WTC11 (cell line): Measurements from ENCODE around the gene ASPHD1. TPM values are rescaled to one million over a fixed set of nuclear protein-coding genes. Genes with fewer than 3 reads are reported as not detected.

Experiments used
- ATAC-seq: fragments of 200-7000 bp; cut with Tn5 transposase; 2 replicates; pipeline ENCODE4 v1.10.0; 2021; ENCODE audit warnings: mild to moderate bottlenecking, moderate library complexity
- CTCF ChIA-PET: fragments of 300-600 bp; sonication (Branson Sonifier 250); formaldehyde crosslinking; loops from one replicate; lab custom pipeline; 2021; ENCODE audit warnings: antibody characterized with exemption; lab: Charles Lee
- POLR2A ChIA-PET: fragments of 350-600 bp; sonication (Branson Sonifier 250); formaldehyde crosslinking; loops from one replicate; lab custom pipeline; 2021; ENCODE audit warnings: antibody characterized with exemption; lab: Charles Lee
- DNase-seq: peaks from one replicate; pipeline ENCODE4 v3.0.0; 2021; ENCODE audit warnings: low spot score
- H3K27ac Mint-ChIP-seq: 2 replicates; pipeline ENCODE4 v1.8.0; 2021; ENCODE audit warnings: mixed read lengths
- H3K27me3 Mint-ChIP-seq: 2 replicates; pipeline ENCODE4 v1.8.0; 2021; ENCODE audit warnings: low read depth, mild to moderate bottlenecking, moderate library complexity, mixed read lengths
- H3K36me3 Mint-ChIP-seq: 2 replicates; pipeline ENCODE4 v1.8.0; 2021; ENCODE audit warnings: mixed read lengths
- H3K4me1 Mint-ChIP-seq: 2 replicates; pipeline ENCODE4 v1.8.0; 2022; ENCODE audit warnings: mixed read lengths
- H3K4me3 Mint-ChIP-seq: 2 replicates; pipeline ENCODE4 v1.8.0; 2021; ENCODE audit warnings: mild to moderate bottlenecking, moderate library complexity, mixed read lengths
- H3K9me3 Mint-ChIP-seq: 2 replicates; pipeline ENCODE4 v1.8.0; 2021; ENCODE audit warnings: mixed read lengths
- E2F1 ChIP-seq: sonication (generic); formaldehyde crosslinking; IDR thresholded peaks from 2 replicates; pipeline ENCODE4 v1.8.0; 2022; ENCODE audit warnings: mild to moderate bottlenecking, missing genetic modification reagents
- HMGA2 ChIP-seq: fragments of 250-450 bp; sonication (Bioruptor Pico); IDR thresholded peaks from 2 replicates; pipeline ENCODE4 v1.4.0; 2021; ENCODE audit warnings: mild to moderate bottlenecking, moderate library complexity
- IRF2 ChIP-seq: sonication (generic); formaldehyde crosslinking; IDR thresholded peaks from 2 replicates; pipeline ENCODE4 v1.8.0; 2022; ENCODE audit warnings: low read depth, missing genetic modification reagents, borderline replicate concordance
- MXD4 ChIP-seq: fragments of 250-450 bp; sonication (Bioruptor Pico); IDR thresholded peaks from 2 replicates; pipeline ENCODE4 v1.8.0; 2021; ENCODE audit warnings: mild to moderate bottlenecking, moderate library complexity, borderline replicate concordance
- NFE2L1 ChIP-seq: sonication (generic); formaldehyde crosslinking; IDR thresholded peaks from 2 replicates; pipeline ENCODE4 v1.8.1; 2023; ENCODE audit warnings: missing genetic modification reagents
- PRRX2 ChIP-seq: fragments of 250-450 bp; sonication (Bioruptor Pico); IDR thresholded peaks from 2 replicates; pipeline ENCODE4 v1.8.0; 2021; ENCODE audit warnings: mild to moderate bottlenecking
- RORB ChIP-seq: fragments of 250-450 bp; sonication (Bioruptor Pico); IDR thresholded peaks from 2 replicates; pipeline ENCODE4 v1.9.0; 2021; ENCODE audit warnings: mild to moderate bottlenecking
- TEAD1 ChIP-seq: sonication (generic); formaldehyde crosslinking; IDR thresholded peaks from 2 replicates; pipeline ENCODE4 v1.8.0; 2022; ENCODE audit warnings: mild to moderate bottlenecking, missing genetic modification reagents
- ZNF121 ChIP-seq: sonication (generic); formaldehyde crosslinking; IDR thresholded peaks from 2 replicates; pipeline ENCODE4 v1.8.0; 2023; ENCODE audit warnings: missing genetic modification reagents
- ZNF138 ChIP-seq: sonication (generic); formaldehyde crosslinking; conservative IDR thresholded peaks from 2 replicates; pipeline ENCODE4 v1.8.1; 2022; ENCODE audit warnings: mild to moderate bottlenecking, moderate library complexity, missing genetic modification reagents
- ZNF219 ChIP-seq: sonication (generic); formaldehyde crosslinking; IDR thresholded peaks from 2 replicates; pipeline ENCODE4 v1.8.0; 2023; ENCODE audit warnings: missing genetic modification reagents, mild to moderate bottlenecking, borderline replicate concordance
- ZNF263 ChIP-seq: sonication (generic); formaldehyde crosslinking; IDR thresholded peaks from 2 replicates; pipeline ENCODE4 v1.8.1; 2022; ENCODE audit warnings: low read depth, mild to moderate bottlenecking, moderate library complexity, missing genetic modification reagents
- ZNF396 ChIP-seq: fragments of 250-450 bp; sonication (Bioruptor Pico); IDR thresholded peaks from 2 replicates; pipeline ENCODE4 v1.8.0; 2021; ENCODE audit warnings: mild to moderate bottlenecking, moderate library complexity, borderline replicate concordance
- ZNF425 ChIP-seq: fragments of 250-450 bp; sonication (Bioruptor Pico); conservative IDR thresholded peaks from 2 replicates; pipeline ENCODE4 v1.9.0; 2021; ENCODE audit warnings: mild to moderate bottlenecking
- ZNF532 ChIP-seq: fragments of 250-450 bp; sonication (Bioruptor Pico); IDR thresholded peaks from 2 replicates; pipeline ENCODE4 v1.9.0; 2021; ENCODE audit warnings: mild to moderate bottlenecking, borderline replicate concordance
- total RNA-seq: library from RNA; stranded (reverse); gene quantifications from 3 replicates; pipeline ENCODE4 v1.2.3, GENCODE V29; 2021
- TF ChIP-seq, protein P1 (sequence below): sonication (generic); formaldehyde crosslinking; IDR thresholded peaks from 2 replicates; pipeline ENCODE4 v1.8.1; 2023; ENCODE audit warnings: mild to moderate bottlenecking, missing genetic modification reagents
- TF ChIP-seq, protein P2 (sequence below): sonication (generic); formaldehyde crosslinking; IDR thresholded peaks from 2 replicates; pipeline ENCODE4 v1.8.0; 2023; ENCODE audit warnings: missing genetic modification reagents, mild to moderate bottlenecking, borderline replicate concordance
- TF ChIP-seq, protein P3 (sequence below): fragments of 200-600 bp; IDR thresholded peaks from 2 replicates; pipeline ENCODE4 v1.8.0; 2022; ENCODE audit warnings: antibody characterized with exemption

Gene ASPHD1
- total RNA-seq, 1 experiment from 2014 or later: 26.9 TPM

GRCh38 chr16:29920288-29921033 is 20.2 kb downstream of the ASPHD1 start:
- Mint-ChIP-seq H3K27ac (no peak overlapping the region), H3K36me3 (peaks cover 7% of the 10 kb centered on the region), H3K27me3 (no peaks in the 10 kb centered on the region), H3K9me3 (no peaks in the 10 kb centered on the region), H3K4me1 (peaks cover 4% of the 10 kb centered on the region), H3K4me3 (no peak overlapping the region)
- ChIA-PET CTCF (interaction anchor here (1.4 kb wide), 1 partner anchor 72 kb away, joined by 6 read pairs; no protein-coding TSS in a partner anchor), POLR2A (no interaction called here)
- no peak for DNase-seq
- no peak for ATAC-seq
- TF ChIP-seq TEAD1: no peak
- TF ChIP-seq ZNF396 (CRISPR knock-in tag): no peak
- no peak for TF ChIP-seq ZNF219
- no peak for TF ChIP-seq PRRX2 (CRISPR knock-in tag)
- TF ChIP-seq ZNF532 (CRISPR knock-in tag): no peak
- TF ChIP-seq ZNF121 (CRISPR knock-in tag): no peak
- no peak for TF ChIP-seq IRF2
- TF ChIP-seq ZNF263: no peak
- TF ChIP-seq ZNF425 (CRISPR knock-in tag): no peak
- TF ChIP-seq, protein P1, sequence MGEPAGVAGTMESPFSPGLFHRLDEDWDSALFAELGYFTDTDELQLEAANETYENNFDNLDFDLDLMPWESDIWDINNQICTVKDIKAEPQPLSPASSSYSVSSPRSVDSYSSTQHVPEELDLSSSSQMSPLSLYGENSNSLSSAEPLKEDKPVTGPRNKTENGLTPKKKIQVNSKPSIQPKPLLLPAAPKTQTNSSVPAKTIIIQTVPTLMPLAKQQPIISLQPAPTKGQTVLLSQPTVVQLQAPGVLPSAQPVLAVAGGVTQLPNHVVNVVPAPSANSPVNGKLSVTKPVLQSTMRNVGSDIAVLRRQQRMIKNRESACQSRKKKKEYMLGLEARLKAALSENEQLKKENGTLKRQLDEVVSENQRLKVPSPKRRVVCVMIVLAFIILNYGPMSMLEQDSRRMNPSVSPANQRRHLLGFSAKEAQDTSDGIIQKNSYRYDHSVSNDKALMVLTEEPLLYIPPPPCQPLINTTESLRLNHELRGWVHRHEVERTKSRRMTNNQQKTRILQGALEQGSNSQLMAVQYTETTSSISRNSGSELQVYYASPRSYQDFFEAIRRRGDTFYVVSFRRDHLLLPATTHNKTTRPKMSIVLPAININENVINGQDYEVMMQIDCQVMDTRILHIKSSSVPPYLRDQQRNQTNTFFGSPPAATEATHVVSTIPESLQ (CRISPR knock-in tag): no peak
- no peak for TF ChIP-seq NFE2L1 (CRISPR knock-in tag)
- no peak for TF ChIP-seq ZNF138 (CRISPR knock-in tag)

- ChIA-PET POLR2A (no interaction called here), CTCF (interaction anchor here (1.4 kb wide), 1 partner anchor 73 kb away, joined by 6 read pairs; no protein-coding TSS in a partner anchor)
- H3K4me1 Mint-ChIP-seq: peaks cover 4% of the 10 kb centered on the region
- H3K9me3 Mint-ChIP-seq: no peaks in the 10 kb centered on the region
- H3K27ac Mint-ChIP-seq: no peak overlapping the region; the same call in 1 of the 2 replicates
- DNase-seq (no peak), ATAC-seq (no peak)
- H3K4me3 Mint-ChIP-seq: no peak overlapping the region
- peaks cover 7% of the 10 kb centered on the region for H3K36me3 Mint-ChIP-seq
- no peaks in the 10 kb centered on the region for H3K27me3 Mint-ChIP-seq
- TF ChIP-seq, protein P2, sequence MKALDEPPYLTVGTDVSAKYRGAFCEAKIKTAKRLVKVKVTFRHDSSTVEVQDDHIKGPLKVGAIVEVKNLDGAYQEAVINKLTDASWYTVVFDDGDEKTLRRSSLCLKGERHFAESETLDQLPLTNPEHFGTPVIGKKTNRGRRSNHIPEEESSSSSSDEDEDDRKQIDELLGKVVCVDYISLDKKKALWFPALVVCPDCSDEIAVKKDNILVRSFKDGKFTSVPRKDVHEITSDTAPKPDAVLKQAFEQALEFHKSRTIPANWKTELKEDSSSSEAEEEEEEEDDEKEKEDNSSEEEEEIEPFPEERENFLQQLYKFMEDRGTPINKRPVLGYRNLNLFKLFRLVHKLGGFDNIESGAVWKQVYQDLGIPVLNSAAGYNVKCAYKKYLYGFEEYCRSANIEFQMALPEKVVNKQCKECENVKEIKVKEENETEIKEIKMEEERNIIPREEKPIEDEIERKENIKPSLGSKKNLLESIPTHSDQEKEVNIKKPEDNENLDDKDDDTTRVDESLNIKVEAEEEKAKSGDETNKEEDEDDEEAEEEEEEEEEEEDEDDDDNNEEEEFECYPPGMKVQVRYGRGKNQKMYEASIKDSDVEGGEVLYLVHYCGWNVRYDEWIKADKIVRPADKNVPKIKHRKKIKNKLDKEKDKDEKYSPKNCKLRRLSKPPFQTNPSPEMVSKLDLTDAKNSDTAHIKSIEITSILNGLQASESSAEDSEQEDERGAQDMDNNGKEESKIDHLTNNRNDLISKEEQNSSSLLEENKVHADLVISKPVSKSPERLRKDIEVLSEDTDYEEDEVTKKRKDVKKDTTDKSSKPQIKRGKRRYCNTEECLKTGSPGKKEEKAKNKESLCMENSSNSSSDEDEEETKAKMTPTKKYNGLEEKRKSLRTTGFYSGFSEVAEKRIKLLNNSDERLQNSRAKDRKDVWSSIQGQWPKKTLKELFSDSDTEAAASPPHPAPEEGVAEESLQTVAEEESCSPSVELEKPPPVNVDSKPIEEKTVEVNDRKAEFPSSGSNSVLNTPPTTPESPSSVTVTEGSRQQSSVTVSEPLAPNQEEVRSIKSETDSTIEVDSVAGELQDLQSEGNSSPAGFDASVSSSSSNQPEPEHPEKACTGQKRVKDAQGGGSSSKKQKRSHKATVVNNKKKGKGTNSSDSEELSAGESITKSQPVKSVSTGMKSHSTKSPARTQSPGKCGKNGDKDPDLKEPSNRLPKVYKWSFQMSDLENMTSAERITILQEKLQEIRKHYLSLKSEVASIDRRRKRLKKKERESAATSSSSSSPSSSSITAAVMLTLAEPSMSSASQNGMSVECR: no peak
- TF ChIP-seq HMGA2 (CRISPR knock-in tag) (no peak), PRRX2 (CRISPR knock-in tag) (no peak), RORB (CRISPR knock-in tag) (no peak), E2F1 (CRISPR knock-in tag) (no peak), MXD4 (CRISPR knock-in tag) (no peak)
- TF ChIP-seq, protein P3, sequence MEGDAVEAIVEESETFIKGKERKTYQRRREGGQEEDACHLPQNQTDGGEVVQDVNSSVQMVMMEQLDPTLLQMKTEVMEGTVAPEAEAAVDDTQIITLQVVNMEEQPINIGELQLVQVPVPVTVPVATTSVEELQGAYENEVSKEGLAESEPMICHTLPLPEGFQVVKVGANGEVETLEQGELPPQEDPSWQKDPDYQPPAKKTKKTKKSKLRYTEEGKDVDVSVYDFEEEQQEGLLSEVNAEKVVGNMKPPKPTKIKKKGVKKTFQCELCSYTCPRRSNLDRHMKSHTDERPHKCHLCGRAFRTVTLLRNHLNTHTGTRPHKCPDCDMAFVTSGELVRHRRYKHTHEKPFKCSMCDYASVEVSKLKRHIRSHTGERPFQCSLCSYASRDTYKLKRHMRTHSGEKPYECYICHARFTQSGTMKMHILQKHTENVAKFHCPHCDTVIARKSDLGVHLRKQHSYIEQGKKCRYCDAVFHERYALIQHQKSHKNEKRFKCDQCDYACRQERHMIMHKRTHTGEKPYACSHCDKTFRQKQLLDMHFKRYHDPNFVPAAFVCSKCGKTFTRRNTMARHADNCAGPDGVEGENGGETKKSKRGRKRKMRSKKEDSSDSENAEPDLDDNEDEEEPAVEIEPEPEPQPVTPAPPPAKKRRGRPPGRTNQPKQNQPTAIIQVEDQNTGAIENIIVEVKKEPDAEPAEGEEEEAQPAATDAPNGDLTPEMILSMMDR: no peak
These were observed 20.7 kb downstream of the ASPHD1 start for GRCh38 chr16:29921034-29921385.
